HG03469 (cell line): ENCODE results near the gene ANO9.

ENCODE experiments used
- ATAC-seq: cut with Tn5 transposase; IDR thresholded peaks from one replicate; pipeline ENCODE4 v1.9.1; 2021; ENCODE audit warnings: mild to moderate bottlenecking, moderate library complexity, moderate number of reproducible peaks; ENCODE audit not compliant: unreplicated experiment

Gene ANO9

DNA sequence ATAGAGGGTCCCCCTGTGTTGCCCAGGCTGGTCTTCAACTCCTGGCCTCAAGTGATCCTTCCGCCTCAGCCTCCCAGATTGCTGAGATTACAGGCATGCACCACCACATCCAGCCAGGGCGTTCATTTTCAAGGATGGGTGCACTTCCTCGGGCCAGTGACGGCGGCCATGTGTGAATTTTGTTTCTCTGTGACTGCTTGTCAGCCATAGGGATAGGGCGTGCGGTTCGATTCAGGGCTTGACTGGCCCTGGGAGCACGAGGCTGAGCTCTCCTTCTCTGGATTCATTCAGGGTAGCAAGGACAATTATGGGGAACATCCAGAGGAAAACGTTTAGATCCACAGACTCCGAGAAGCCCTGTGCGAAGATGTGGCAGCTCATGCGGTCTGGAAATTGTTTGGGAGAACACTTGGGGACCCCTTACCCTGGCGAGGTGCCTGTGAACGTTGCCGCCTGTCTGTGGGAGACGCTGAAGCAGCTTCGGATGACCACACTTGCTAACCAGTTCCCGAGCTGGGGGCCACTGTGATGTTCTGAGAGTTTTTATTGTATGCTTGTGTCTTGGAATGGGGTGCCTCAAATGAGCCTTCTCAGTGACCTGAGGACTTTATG, 11.2 kb upstream of the ANO9 start:
- no peak for ATAC-seq

DNA sequence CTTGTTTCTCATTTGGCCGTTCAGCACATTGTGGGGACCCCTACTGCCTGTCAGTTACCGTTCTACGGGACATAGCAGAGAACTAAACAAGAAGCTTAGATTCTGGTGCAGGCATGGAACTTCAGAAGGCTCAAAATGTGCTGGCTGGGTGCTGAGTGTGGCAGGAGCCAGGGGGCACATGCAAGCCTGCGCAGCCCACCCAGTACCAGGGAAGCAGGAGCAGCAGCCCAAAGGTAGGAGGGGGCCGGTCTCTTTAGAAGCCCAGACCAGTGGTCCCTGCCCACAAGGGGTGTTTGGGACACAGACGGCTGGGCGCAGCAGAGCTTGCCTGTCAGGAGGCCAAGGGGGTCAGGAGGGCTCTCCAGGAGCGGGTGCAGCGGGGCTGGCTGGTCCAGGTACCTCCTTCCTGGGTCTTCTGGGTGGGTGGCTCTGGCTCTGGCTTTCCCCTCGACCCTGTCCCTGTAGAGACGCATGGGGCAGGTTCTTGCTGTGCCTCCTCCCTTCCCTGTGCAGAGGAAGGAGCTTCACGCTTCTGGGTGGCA, 10.5 kb upstream of the ANO9 start:
- ATAC-seq: no peak

DNA sequence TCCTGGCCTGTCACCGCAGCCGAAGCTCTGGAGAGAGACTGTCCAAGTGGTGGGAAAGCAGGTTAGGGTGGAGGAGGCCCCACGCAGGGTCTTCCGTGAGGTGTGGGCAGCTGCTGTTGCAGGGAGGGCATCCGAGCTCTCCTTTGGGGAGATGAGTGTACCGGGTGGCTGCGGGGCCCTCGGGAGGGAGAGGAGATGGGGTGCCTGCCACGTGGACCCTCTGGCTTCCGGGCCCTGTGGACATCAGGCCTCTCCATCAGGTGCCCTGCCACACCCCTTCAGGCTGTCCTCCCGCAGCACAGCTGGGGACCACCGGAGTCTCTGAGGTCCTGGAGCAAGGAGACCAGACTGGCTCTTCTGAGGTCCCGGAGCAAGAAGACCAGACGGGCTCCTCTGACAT, 9.9 kb upstream of the ANO9 start:
- no peak for ATAC-seq

DNA sequence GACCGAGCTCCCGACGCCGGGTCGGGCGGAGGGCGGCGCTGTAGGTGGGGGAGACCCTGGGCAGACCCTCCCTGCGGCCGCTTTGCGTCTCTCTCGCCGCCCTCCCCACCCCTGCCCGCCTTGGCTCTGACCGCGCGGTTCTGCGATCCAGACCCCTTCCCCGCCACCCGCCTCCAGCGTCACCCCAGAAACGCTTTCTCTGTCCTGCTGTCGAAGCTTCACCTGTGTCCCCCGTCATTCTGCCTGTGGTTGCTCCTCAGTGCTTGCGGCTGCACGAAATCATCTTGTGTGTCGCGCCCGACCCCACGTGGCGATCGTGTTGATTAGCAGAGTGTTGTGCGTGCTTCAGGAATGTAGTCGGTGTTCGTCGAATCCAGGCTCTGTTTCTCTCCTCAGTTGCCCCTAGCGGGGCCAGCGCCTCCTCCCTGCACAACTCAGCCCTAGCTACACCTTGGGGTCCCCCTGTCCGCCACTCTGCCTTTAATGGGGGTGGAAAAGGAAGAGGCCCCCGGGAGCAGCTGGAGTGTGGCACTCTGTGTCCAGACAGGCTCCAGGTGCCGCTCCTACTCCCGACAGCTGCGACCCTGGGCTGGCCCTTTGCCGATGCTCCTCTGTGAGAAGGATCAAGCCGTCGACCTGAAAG, 9.1 kb upstream of the ANO9 start:
- no peak for ATAC-seq

DNA sequence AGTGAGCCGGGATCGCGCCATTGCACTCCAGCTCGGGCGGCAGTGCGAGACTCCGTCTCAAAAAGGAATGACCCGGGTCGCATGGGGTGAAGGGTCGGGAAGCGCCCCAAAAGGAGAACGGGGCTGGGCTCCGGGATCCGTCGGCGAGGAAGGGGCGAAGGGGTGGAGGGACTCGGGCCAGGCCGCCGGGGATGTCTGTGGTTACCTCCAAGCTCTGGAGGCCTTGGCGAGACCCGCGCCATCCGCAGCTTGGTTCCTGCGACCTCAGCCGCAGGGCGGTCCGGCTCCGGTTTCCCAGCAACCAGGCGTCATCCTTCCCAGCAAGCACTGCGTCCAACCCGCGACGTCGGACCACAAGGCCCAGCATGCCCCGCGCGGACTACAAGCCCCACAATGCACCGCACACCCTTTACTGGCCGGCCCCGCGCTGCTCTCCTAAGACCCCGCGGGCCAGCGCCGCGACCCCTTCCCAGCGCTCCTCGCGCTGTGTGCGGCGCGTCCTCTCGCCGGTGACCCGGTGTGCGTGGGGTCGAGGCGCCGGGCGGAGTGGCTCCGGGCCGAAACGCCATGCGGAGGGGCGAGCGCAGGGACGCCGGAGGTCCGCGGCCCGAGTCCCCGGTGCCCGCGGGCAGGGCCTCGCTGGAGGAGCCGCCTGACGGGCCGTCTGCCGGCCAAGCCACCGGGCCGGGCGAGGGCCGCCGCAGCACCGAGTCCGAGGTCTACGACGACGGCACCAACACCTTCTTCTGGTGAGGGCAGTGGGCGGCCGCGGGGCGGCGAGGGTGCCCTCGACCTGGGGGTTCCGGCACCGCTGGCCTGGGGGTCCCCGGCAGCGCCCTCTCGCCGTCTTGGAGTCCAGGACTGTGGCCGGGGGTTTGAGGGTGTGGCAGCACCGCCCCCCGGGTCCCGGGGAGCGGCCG, 8.3 kb upstream of the ANO9 start, which contains the start of gene PTDSS2:
Gene PTDSS2 (plus strand): TSS at position 391 of the 920 bp plus-strand sequence. CDS start 177 bp downstream, at position 568.
- peak; percentile 58 for ATAC-seq

DNA sequence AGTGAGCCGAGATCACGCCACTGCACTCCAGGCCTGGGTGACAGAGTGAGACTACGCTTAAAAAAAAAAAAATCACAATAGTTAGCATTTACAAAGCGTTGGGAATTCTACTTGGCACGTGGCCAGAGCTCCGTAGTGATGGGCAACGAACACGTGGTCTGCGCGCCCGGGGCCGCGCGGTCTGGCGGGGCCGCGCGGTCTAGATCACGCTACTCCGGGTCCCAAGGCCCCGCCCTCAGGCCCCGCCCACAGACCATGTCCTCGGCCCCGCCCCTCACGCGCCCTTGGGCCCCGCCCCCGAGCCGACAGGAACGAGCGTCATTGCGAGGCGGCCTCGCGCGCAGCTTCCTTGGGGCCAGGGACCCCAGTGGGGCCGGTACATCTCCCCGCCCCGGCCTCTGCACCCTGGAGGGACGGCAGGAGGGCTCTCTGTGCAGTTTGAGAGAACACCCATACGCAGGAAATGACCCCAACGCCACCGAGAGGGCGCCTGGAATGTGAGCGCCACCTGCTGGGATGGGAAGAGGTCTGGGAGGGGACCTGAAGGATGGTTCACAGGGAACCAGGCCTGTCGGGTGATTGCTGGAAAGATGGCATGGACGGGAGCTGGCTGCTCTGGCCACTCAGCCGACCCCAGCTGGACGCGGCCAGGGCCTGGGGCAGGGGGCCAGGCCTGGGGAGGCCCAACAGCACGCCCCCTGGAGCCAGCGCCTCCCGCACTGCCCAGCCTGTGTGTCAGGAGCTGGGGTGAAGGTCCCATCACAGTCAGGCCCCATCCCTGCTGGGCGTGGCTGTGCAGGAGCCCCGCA, 6.3 kb upstream of the ANO9 start:
- peak; percentile 26 for ATAC-seq

DNA sequence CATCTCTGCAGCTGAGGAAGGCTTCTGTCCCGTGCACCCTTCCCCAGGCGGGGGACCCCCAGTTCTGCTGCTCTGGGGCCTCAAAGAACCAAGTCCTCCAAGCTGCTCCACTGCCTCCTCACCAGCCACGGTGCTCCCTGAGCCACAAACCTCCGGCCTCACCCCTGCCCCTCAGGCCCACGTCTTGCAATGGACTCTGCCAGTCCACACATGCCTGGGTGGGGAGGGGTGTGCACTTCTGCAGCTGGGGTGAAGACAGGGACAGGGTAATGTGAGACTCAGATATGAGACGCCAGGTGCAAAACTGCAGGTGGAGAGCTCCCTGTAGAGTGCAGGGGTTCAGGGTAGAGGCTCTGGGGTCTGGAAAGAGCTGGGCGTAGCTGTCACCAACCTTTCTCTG, 5.1 kb upstream of the ANO9 start:
- no peak for ATAC-seq

DNA sequence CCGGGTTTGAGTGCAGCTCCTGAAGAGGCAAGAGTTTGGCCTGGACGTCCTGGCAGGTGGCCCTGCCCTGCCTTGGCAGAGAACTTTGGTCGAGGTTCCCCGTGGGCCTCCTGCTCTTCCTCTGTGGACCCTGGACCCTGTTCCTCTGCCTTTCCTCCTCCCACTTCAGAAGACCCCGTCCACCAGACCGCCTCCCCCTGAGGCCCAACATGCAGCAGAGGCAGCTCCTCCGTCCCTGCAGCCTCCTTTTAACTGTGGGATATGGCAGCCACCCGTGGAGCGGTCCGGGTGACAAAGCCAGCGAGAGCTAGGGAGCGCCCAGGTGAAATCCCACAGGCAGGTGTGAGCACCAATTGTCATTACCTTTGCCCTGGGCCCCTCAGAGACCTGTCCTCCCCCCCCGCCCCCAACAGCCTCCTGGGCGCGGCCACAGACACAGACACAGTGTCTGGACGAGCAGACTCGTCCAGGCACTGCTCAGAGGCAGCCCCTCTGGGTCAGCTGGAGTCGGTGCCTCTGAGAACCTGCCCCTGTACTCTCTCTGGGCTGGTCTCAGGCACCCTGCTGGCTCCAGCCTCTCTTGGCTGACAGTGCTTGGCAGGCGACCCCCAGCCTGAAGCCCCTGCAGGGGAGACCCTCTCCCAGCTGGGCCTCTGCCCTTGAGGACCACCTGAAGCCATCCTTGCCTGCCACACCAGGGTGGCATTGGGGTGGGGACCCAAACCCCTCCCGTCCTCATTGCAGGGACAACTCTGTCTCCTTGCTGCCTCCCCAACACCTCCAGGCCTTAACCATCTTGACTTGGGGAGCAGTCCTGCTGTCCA, 4.2 kb upstream of the ANO9 start:
- no peak for ATAC-seq

DNA sequence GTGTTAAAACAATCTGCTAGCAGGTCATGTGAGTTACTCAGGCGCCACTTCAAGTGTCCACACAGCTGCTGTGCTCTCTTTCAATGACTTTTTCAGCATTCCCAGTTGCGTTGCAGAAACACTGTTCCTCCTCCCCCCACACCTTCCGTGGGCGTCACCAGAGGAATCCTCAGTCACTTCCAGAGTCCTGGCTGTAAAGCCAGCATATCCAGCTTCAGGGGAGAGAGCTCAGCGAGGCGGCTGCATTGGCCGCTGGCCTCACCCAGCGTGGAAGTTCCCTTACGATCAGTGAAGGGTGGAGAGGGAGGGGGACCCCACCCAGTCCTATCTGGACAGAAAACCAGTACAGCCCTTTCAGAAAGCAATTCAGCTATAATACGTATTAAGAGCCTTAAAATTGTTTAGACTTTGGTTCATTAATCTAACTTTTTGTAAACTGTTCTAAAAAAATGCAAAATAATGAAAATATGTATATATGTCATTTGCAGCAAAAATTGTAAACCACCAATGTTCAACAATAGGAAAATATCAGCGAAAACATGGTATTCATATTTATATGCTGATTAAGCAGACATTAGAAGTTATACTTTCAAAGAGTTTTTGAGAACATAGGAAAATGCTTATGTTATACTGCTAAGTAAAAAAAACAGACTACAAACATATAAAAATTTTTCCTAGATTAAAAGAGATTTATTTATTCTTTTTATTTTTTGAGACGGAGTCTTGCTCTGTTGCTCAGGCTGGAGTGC, 2.8 kb upstream of the ANO9 start:
- ATAC-seq: no peak

DNA sequence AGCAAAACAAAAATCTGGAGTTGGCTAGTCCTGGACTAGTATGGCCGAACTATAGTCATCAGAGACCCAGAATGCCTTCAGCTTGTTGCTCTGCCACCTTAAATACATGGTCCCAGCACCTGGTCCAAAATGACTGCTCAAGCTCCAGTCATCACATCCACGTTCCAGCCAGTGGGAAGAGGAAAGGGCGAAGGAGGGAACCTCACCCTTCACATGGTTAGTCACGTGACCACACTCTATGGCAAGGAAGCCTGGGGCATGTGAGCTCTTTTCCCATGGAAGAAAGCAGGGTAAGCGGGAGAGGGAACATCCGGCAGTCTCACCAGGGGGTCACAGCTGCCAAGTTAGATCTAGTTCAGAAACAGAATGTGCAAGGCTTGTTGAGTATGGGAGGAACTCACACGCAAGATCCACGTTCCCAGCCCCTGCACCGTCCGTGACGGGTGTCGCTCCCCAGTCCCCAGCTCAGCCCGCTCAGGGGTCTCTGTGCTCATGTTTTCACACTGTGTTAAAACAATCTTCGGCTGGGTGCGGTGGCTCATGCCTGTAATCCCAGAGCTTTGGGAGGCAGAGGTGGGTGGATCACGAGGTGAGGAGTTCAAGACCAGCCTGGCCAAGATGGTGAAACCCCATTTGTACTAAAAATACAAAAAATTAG, 1.9 kb upstream of the ANO9 start:
- ATAC-seq: no peak

DNA sequence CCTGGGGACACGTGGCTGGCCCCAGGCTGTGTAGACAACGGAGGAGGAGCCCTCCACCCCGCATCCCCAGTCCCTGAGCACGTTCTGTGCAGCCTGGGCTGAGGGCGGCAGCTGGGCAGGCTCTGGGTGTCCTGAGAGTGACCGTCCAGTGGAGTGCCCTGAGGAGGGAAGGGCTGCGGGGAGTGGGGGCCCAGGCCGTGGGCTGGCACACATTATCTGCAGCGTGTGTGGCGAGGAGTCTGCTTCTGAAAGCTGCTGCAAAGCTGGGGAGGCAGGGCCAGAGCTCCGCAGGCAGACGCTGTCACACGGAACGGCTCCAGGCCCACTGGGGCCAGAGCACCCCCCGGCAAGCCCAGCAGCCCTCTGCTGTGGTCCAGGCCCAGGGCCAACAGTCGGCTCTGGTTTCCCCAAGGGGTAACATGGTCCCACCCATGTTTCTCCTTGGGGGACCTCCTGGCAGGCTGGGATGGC, 835 bp upstream of the ANO9 start:
- no peak for ATAC-seq

DNA sequence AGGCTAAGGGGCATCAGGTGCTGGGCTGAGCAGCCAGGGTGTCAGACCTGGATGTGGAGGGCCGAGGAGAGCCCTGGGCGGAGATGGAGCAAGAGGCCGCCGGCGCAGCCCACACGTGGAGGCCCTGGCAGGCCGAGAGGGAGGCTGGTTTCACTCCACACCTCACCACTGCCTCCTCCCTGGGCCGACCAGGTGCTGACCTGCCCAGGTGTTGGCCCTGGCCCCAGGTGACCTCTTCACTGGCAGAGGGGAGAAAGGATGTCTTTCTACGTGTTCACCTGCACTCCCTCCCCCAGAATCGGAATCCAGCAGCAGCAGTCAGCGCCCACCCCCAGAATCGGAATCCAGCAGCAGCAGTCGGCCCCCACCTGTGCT, 781 bp downstream of the ANO9 start:
- no peak for ATAC-seq

DNA sequence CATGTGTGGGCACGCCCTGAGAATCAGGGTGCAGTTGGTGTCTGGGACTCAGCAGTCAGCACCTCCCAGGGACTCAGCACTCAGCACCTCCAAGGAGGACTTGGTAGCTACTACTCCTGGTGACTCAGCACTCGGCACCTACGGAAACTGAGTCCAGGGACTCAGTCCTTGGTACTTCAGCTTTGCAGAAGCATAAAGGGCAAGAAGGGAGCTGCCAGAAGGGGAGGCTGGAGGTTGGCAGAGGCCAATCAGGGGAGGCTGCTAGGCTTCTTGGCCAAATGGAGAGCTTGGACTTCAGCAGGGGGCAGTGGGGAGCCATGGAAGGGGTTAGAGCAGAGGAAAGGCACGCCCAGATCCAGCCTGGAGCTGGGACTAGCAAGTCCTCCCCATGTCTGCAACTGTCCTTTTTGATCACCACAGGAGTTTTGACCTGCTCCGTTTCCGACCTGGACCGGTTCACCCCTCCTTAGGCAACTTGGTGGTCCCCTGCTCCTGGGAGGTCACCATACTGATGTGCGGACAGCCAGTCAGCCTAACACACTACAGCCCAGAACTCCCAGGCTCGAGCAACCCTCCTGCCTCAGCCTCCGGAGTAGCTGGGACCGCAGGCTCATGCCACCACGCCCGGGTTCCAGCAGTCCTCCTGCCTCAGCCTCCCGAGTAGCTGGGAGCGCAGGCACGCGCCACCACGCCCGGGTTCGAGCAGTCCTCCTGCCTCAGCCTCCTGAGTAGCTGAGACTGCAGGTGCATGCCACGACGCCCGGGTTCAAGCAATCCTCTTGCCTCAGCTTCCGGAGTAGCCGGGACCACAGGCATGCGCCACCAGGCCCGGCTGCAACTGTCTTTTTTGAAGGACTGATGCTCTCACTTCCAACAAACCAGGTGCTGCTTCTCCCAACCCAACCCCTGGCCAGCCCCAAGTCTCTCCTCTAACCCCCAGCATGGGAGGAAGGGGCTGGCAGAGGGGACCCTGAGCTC, 1.5 kb downstream of the ANO9 start:
- no peak for ATAC-seq

DNA sequence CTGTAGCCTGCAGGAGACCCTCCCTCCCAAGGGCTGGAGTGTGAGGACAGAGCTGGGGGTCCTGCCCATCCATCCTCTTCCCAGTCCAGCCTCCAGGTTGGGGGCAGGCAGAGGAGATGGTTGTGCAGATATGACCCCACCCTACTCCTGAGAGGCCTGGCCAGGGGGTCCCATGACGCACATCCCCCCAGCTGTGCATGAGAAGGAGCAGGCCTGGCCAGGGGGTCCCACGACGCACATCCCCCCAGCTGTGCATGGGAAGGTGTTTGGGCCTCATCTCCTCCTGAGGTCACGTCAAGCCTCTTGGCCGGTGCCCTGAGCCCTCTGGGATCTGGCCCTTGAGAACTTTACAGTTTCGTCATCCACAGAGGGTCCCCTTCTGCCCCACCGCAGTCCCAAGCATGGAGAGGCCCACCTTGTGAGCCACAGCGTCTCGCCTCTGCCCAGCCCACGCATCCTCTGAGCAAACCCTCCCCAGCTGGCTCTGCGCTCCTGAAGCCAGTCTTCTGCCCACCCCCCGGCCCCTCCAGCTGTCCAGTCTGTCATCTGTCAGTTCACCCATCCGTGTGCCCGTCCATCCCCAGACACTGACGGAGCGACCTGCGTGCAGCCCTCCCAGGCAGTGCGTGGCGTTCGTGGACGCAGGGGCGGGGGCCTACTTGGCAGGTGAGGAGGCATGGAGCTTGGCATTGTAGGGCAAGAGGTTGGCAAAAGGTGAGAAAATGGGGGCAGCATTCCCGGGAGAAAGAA, 2.3 kb downstream of the ANO9 start:
- ATAC-seq: no peak

DNA sequence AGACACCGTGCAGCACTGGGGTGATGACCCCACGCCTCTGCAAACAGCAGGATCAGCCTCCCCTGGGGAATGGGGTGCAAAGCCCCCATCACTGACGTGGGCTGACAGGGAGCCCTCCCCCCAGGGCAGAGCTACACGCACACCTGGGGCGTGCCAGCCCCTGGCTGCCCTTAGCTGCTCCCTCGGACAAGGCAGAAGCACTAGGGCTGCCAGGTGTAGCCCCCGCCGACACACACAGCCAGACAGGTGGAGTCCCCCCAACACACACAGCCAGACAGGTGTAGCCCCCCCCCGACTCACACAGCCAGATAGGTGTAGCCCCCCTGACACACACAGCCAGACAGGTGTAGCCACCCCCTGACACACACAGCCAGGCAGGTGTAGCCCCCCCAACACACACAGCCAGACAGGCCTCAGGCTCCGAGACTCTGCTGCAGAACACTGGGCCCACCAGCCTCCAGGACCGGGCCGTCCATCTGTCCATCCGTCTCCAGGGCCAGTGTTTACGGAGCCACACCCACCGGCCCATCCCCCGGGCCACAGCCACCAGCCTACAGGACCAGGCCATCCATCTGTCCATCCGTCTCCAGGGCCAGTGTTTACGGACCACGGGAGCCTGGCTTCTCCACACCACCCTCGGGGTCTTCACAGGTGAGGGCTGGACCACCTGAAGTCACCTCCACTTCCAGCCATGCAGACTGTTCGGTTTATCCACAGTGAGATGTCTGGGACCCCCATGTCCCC, 3.5 kb downstream of the ANO9 start:
- ATAC-seq: no peak
